Hepatocyte (in vitro differentiated cells): ENCODE measurements around the gene SOCS3. TPM values are rescaled to one million over a fixed set of nuclear protein-coding genes. Genes with fewer than 3 reads are reported as not detected.
A peak's percentile ranks its signal among the peaks of the same experiment; 100 is the strongest.

Experiments used
- DNase-seq: peaks from one replicate; pipeline ENCODE4 v3.0.0-alpha.2; 2016; ENCODE audit warnings: low spot score
- H2AFZ ChIP-seq: fragments of 200-600 bp; sonication (generic); 2 replicates; pipeline ENCODE4 v1.6.0; 2016; ENCODE audit warnings: antibody characterized with exemption, mild to moderate bottlenecking
- H3K27ac ChIP-seq: fragments of 200-600 bp; sonication (generic); 2 replicates; pipeline ENCODE4 v1.5.1; 2016; ENCODE audit warnings: mild to moderate bottlenecking
- H3K27me3 ChIP-seq: fragments of 200-600 bp; sonication (generic); 2 replicates; pipeline ENCODE4 v1.6.1; 2016
- H3K36me3 ChIP-seq: fragments of 200-600 bp; sonication (generic); replicated peaks from 2 replicates; pipeline ENCODE4 v1.5.1; 2016; ENCODE audit warnings: low read depth; ENCODE audit not compliant: insufficient read depth
- H3K4me1 ChIP-seq: fragments of 200-600 bp; sonication (generic); 2 replicates; pipeline ENCODE4 v1.5.1; 2016; ENCODE audit warnings: mild to moderate bottlenecking, moderate library complexity; ENCODE audit not compliant: insufficient read depth
- H3K4me2 ChIP-seq: fragments of 200-600 bp; sonication (generic); 2 replicates; pipeline ENCODE4 v1.6.0; 2016
- H3K4me3 ChIP-seq: fragments of 200-600 bp; sonication (generic); 2 replicates; pipeline ENCODE4 v1.5.1; 2016; ENCODE audit warnings: mild to moderate bottlenecking
- H3K79me2 ChIP-seq: fragments of 200-600 bp; sonication (generic); 2 replicates; pipeline ENCODE4 v1.6.0; 2017; ENCODE audit warnings: mild to moderate bottlenecking
- H3K9me2 ChIP-seq: fragments of 200-600 bp; sonication (generic); replicated peaks from 2 replicates; pipeline ENCODE4 v1.6.0; 2017; ENCODE audit warnings: mild to moderate bottlenecking; ENCODE audit not compliant: insufficient read depth
- H3K9me3 ChIP-seq: fragments of 200-600 bp; sonication (generic); 2 replicates; pipeline ENCODE4 v1.5.1; 2016; ENCODE audit warnings: low read depth, mild to moderate bottlenecking
- H4K20me1 ChIP-seq: fragments of 200-600 bp; sonication (generic); 2 replicates; pipeline ENCODE4 v1.6.0; 2016; ENCODE audit warnings: mild to moderate bottlenecking; ENCODE audit not compliant: insufficient read depth, poor library complexity, severe bottlenecking
- CTCF ChIP-seq: fragments of 200-600 bp; sonication (generic); IDR thresholded peaks from 2 replicates; pipeline ENCODE4 v1.5.1; 2016; ENCODE audit warnings: antibody characterized with exemption, mild to moderate bottlenecking; ENCODE audit not compliant: poor library complexity
- EZH2 ChIP-seq: fragments of 200-600 bp; sonication (generic); IDR thresholded peaks from 2 replicates; pipeline ENCODE4 v1.6.1; 2016; ENCODE audit warnings: antibody characterized with exemption, mild to moderate bottlenecking, borderline replicate concordance
- EZH2phosphoT487 ChIP-seq: fragments of 200-600 bp; sonication (generic); IDR thresholded peaks from one replicate; pipeline ENCODE4 v1.6.1; 2018; ENCODE audit warnings: antibody characterized with exemption, mild to moderate bottlenecking, low read depth, moderate library complexity; ENCODE audit not compliant: unreplicated experiment, severe bottlenecking
- WGBS: methylation state at CpG from one replicate; pipeline ENCODE4 v1.1.6; 2016; ENCODE audit warnings: low lambda C conversion rate; ENCODE audit errors: missing lambda C conversion rate; 5-methylcytosine and 5-hydroxymethylcytosine counted together
- polyA plus RNA-seq: library from polyadenylated mRNA; unstranded; fragments of >200 nt; fragmentation: Nextera tagmentation; extraction: Ambion mirVana; gene quantifications from 2 replicates; pipeline ENCODE4 v1.2.1, GENCODE V29; 2016
- total RNA-seq: library from RNA; depleted of rRNA; stranded (reverse); fragments of >200 nt; gene quantifications from 2 replicates; pipeline ENCODE4 v1.2.3, GENCODE V29; 2014

SOCS3 gene
- total and polyA plus RNA-seq, 2 experiments from 2014 or later = 172 to 181 TPM

- no peak overlapping the region for H2AFZ ChIP-seq
- H3K9me3 ChIP-seq = no peaks in the 10 kb centered on the region
- 90% methylated on average over 19 of the region's 19 CpGs for WGBS
- DNase-seq = no peak
- peak overlapping the region; percentile 4 for H3K4me2 ChIP-seq
- H3K4me3 ChIP-seq = no peak overlapping the region
- H3K9me2 ChIP-seq = no peaks in the 10 kb centered on the region
- H3K4me1 ChIP-seq = peaks cover 23% of the 10 kb centered on the region
- H3K27ac ChIP-seq = peak overlapping the region; percentile 92
- H3K79me2 ChIP-seq = no peaks in the 10 kb centered on the region
- TF ChIP-seq EZH2phosphoT487 = no peak
- TF ChIP-seq EZH2 = no peak
- TF ChIP-seq CTCF = no peak
- no peaks in the 10 kb centered on the region for H4K20me1 ChIP-seq
- H3K36me3 ChIP-seq = no peaks in the 10 kb centered on the region
- no peaks in the 10 kb centered on the region for H3K27me3 ChIP-seq
These were observed 16.2 kb downstream of the SOCS3 start for GRCh38 chr17:78343543-78344201.

- peaks cover 23% of the 10 kb centered on the region for H3K4me1 ChIP-seq
These were observed 16.7 kb downstream of the SOCS3 start for GRCh38 chr17:78343187-78343542.

GRCh38 chr17:78342449-78343186 is 17.3 kb downstream of the SOCS3 start:
- H3K4me2 ChIP-seq = peak overlapping the region; percentile 86
- H3K4me3 ChIP-seq = no peak overlapping the region
- no peaks in the 10 kb centered on the region for H3K9me2 ChIP-seq
- H3K36me3 ChIP-seq = no peaks in the 10 kb centered on the region
- DNase-seq = no peak
- H3K9me3 ChIP-seq = no peaks in the 10 kb centered on the region
- H3K79me2 ChIP-seq = no peaks in the 10 kb centered on the region
- TF ChIP-seq CTCF = no peak
- no peak for TF ChIP-seq EZH2
- TF ChIP-seq EZH2phosphoT487 = no peak
- H3K27ac ChIP-seq = peak overlapping the region; percentile 92
- H4K20me1 ChIP-seq = no peaks in the 10 kb centered on the region
- H3K4me1 ChIP-seq = peaks cover 23% of the 10 kb centered on the region
- 63% methylated on average over 25 of the region's 26 CpGs for WGBS
- no peaks in the 10 kb centered on the region for H3K27me3 ChIP-seq
- H2AFZ ChIP-seq = peak overlapping the region; percentile 49

More at GRCh38 chr17:78343187-78343542, 16.7 kb downstream of the SOCS3 start:
- H3K27ac ChIP-seq = peak overlapping the region; percentile 92
- H3K9me2 ChIP-seq = no peaks in the 10 kb centered on the region
- no peaks in the 10 kb centered on the region for H3K79me2 ChIP-seq
- H2AFZ ChIP-seq = no peak overlapping the region
- peak overlapping the region; percentile 86 for H3K4me2 ChIP-seq
- H4K20me1 ChIP-seq = no peaks in the 10 kb centered on the region
- no peak overlapping the region for H3K4me3 ChIP-seq
- no peaks in the 10 kb centered on the region for H3K9me3 ChIP-seq
- TF ChIP-seq CTCF (no peak), EZH2phosphoT487 (no peak)
- H3K36me3 ChIP-seq = no peaks in the 10 kb centered on the region
- no peaks in the 10 kb centered on the region for H3K27me3 ChIP-seq
- DNase-seq = peak; percentile 72
- WGBS = 36% methylated on average over 5 of the region's 5 CpGs
